ENCODE measurements around the gene CLNK.
"Not testable (repeated sequence)": the region's sequence is repeated elsewhere in the genome, so short reads cannot be mapped to it uniquely, and the experiment has no call there.

CLNK gene

DNA sequence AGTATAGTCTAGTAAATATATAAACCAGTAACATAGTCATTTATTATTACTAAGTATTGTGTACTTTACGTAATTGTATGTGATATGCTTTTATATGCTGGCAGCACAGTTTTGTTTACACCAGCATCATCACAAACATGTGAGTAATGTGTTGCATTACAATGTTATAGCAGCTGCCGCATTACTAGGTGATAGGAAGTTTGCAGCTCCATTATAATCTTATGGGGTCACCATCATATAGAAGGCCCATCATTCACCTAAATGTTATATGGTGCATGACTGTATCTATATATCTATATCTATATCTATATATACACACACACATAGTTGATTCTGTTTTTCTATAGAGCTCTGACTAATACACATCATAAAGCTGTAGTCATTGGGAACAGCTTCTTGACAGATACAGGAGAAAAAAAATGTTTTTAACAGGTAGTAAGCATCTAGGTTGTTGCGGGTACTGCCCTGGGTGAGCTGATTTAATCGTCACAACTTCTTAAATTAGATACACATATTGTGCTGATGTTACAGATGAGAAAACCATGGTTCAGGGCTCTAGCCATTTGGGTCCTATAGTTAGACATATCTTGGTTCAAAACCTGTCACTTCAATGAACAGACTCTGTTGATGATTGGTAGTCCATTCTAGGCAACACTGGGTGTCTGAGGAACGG is 77.9 kb downstream of the CLNK start:
- DNase-seq = no peak

DNA sequence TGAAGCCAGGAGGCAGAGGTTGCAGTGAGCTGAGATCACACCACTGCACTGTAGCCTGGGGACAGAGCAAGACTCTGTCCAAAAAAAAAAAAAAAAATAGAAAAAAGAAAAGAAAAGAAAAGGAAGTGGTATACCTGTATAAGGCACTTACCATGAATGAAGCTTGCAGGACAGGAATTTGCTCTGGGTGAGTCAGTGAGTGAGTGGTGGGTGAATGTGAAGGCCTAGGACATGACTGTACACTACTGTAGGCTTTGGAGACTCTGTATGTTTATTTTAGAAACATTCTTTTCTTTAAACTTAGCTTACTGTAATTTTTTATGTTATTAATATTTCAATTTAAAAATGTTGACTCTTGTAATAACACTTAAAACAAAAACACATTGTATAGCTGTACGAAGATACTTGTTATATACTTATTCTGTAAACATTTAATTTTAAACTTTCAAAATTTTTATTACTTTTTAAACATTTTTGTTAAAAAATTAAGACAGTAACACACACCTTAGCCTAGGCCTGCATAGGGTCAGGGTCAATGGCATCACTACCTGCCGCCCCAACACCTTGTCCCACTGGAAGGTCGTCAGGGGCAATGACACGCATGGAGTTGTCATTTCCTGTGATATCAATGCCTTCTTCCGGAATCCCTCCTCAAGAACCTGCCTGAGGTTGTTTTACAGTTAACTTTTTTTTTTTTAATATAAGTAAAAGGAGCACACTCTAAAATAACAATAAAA is 78.7 kb downstream of the CLNK start:
- no peak for DNase-seq

GRCh38 chr4:10605031-10605430 is 79.5 kb downstream of the CLNK start:
- no peak for DNase-seq

GRCh38 chr4:10599574-10599973 is 85.0 kb downstream of the CLNK start:
- no peak for DNase-seq

- no peak for DNase-seq
These were observed 85.7 kb downstream of the CLNK start for GRCh38 chr4:10598829-10599228.

DNA sequence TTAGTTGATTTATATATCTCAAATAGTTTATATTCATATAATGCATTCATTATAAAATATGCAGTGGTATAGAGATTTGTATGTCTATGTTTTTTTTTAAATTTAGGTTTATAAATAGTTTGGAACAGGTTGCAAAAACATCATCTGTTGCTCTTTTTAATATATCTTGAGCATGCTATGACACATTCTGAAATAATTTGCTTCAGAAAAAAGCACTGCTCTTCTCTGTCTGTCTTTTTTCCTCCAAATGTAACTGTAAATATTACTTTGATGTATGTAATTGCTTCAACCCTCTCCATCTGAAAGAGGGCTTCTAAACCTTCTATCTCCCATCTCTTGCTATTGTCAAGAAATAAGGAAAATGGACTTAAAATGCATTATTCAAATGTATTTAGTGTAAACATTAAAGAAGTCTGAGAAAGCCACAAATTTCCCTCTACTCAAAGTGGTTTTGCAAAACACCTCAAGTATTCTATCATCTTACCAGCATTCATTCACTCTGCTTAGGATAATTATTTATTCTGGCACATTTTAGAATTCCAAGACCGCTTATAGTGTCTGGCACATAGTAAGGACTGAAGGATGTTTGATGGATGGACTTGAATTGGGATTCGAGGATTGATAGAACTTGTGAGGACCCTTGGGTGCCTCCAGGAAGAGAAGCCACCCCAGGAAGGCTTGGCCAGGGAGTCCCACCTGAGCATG is 87.8 kb downstream of the CLNK start:
- no peak for DNase-seq

DNA sequence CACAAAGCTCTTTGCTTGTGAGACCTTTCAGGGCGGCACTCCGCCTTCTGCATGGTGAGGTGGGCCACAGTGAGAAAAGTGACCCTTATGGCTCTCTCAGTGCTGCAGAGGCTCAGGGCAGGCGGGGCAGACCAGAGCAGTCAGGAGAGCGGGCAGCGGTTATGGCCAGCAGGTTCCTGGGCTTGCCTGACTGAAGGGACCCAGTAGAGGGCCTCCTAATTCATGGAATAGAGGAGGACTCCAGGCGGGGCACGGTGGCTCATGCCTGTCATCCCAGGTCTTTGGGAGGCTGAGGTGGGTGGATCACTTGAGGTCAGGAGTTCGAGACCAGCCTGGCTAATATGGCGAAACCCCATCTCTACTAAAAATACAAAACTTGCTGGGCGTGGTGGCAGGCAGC is 91.4 kb downstream of the CLNK start:
- no peak for DNase-seq

DNA sequence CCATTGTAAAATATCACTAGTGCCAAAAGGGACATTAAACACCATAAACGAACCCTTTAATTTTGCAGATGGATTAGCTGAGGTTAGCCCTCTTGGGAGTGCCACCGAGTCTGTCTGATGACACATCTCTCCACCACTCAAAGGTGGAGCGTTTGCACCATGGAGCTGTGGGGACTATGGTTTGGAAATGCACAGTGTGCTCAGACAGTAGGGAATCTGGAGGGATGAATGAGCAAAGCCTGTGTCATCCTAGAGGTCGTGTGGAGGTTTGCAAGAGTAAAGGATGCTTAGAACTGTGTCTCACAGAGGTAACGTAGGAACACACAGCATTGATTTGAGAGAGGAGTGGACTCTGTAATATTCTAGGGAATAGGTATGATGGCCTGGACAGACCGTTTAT is 93.7 kb downstream of the CLNK start:
- DNase-seq = no peak

- DNase-seq = no peak
These were observed 94.8 kb downstream of the CLNK start for GRCh38 chr4:10589799-10590198.

- no peak for DNase-seq
These were observed 95.2 kb downstream of the CLNK start for GRCh38 chr4:10589321-10589720.

DNA sequence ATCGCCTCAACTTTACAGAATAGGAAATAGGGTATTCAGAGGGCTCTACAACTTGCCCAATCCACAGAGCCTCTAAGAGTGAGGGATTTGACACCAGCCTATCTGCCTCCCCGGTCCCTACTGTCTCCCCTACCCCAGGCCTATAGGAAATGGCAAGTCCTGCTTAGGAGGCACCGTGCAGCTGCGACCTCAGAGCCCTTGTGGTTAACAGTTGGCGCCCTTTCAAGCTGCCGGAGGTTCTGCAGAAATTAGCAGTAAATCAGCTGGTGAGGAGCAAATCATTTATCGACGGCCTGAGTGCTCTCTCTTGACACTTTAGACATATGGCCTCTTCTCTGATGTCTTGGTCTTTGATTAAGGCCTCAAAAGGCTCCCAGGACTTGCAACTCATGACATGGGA is 96.9 kb downstream of the CLNK start:
- DNase-seq = peak; percentile 36

- no peak for DNase-seq
These were observed 97.3 kb downstream of the CLNK start for GRCh38 chr4:10587296-10587695.

DNA sequence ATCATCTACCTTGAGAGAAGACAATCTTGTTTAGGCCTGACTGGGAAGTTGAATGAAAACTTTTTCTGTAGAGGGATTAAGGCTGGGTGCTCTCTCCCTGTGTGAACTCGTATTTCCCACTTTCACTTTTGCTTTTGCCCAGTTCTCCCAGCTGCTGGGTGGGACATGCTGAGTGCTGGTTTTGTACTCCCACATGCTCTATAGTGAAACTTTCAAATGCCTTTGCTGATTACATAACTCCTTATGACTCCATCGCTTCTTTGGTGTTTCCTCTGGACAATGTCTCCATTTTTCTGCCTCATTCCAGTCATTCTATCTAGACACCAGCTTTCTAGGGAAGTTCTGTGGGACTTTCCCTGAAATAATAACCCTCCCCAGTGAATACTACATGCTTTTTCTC is 100.5 kb downstream of the CLNK start:
- DNase-seq = no peak

DNA sequence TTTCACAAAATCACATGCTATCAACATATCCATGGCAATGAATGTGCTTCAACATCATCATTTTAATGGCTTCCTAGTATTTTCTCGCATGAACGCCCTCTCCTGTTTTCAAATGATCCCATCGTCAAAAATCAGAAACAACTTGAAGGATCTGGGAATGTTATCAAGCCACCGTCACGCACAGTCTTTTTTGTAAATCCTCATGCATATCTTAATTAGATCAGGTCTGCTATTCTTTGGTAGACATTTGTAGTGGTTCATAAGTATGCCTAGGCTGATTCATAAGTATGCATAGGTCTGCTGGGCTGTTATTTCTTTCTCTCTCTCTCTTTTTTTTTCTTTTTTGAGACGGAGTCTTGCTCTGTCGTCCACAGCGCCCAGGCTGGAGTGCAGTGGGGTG is 101.6 kb downstream of the CLNK start:
- no peak for DNase-seq

- peak; percentile 38 for DNase-seq
These were observed 102.4 kb downstream of the CLNK start for GRCh38 chr4:10582059-10582686.

- DNase-seq = no peak
These were observed 103.5 kb downstream of the CLNK start for GRCh38 chr4:10581022-10581421.

- DNase-seq = no peak
These were observed 104.9 kb downstream of the CLNK start for GRCh38 chr4:10579648-10580047.

DNA sequence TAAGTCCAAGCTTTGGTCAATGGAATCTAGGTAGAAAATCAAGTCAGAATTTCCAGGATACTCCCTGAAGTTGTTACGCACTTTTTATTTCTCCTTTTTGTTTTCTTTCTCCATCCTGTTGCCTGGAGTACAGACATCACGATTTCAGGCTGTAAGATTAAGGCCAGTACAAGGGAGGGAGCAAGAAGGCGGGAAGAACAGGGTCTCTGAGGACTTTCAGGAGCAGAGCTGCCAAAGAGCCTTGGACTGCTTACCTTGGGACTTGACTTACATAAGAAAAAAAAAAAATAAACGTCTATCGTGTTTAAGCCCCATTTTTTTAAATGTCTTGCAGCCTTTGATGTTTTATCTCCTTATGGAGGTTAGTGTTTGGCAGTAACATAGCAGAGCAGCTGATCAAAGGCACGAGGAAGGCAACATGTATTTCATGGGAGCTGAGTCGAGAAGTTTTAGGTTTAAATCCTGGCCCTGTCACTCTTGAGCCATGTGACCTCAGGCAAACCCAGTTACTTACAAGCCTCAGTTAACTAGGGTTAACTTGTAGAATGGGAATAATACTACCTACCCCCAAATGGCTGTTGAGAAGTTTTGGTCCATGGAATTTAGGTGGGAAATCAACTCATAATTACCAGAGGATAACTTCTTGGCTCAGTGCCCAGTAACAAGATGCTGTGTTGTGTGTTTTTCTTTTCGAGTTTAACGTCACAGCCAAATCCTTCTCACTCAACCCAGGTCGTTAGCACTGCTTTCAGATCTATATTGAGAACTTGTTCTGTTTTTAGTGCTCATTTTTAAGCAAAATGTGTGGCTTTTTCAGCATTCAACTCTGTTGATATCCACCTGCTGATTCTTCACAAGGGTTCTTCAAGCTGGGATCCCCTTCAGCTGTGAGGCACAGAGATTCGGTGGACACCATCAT is 106.8 kb downstream of the CLNK start:
- DNase-seq = no peak

DNA sequence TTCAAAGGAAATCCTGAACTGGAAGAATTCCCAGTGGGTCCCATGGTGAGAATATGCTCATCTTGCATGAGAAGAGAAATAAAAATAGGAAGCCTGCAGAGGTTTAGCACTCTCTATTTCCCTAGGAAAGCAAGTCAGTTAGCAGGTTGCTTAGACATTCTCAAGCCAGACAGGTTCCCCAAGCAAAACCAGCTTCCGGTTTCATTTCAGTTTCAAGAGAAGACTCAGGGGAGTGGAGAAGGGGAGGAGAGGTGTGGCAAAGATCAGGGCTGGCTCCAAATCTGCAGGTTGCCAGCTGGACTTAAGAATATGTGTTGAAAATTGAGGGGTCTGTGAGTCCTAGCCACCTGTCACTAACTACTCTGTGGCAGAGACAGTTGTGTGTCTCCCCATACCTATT is 107.5 kb downstream of the CLNK start:
- no peak for DNase-seq

DNA sequence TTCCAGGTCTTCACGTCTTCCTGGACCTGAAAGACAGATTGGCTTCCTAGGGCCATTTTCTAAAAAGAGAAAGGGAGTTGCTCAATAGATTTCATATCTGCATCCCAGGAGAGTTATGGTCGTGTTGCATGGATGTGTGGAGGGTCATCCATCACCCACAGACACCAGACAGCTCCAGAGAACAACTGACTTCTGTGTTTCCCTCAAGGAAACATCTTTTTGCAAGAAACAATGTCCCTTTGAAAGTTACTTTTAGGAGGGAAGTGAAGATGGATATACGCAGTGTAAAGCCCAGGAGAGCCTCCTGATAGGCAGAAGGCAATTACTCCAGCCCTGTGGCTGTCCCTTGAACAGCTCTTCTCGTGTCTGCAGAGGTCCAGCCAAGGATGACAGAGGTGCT is 108.3 kb downstream of the CLNK start:
- DNase-seq = no peak

DNA sequence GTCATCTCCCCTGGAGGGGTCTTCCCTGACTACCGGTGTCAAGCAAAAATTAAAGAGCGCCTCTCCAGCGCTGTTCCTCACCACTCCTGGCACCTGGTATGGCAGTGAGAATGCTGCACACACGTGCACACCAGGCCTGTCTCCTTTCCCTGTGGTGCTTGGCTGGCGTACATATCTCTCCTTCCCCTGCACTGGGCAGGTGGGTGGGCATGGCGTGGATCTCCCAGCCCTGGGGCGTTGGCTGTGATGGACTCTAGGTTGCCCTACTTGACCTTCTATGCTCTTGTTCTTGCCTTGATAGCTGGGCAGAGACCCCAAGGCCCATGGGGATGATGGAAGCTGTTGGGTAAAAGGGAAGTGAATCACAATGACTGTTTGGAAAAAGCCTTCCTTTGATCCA is 109.2 kb downstream of the CLNK start:
- no peak for DNase-seq

- DNase-seq = not testable (repeated sequence)
These were observed 110.0 kb downstream of the CLNK start for GRCh38 chr4:10574553-10574952.

DNA sequence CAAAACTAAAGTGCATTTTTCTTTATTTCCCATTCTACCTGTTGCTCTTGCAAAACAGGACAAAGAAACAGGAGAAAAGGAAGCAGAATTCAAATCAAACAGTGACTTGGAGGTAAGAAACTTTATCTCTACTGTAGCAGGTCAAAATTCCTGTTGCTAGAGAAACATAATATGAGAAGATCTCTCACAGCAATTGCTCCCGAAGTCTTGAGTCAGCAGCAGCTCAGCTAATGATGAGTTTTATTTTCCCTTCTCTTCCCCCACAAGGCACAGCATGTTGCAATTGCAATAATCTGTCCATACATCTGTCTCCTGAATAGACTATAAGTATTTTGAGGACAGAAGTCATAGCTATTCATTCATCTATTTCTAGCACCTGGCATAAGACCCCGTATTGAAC is 112.7 kb downstream of the CLNK start:
- DNase-seq = no peak
